GM21515 (cell line): ENCODE measurements around the gene PTX4.
"Not testable (repeated sequence)": the region's sequence is repeated elsewhere in the genome, so short reads cannot be mapped to it uniquely, and the experiment has no call there.

ENCODE experiments used
- ATAC-seq: cut with Tn5 transposase; IDR thresholded peaks from one replicate; pipeline ENCODE4 v1.9.1; 2021; ENCODE audit not compliant: unreplicated experiment

PTX4 gene

GRCh38 chr16:1446296-1447080 lies 42.3 kb downstream of the PTX4 start:
- ATAC-seq = no peak

- no peak for ATAC-seq
Measured at GRCh38 chr16:1445518-1446203, 43.1 kb downstream of the PTX4 start.

- ATAC-seq = no peak
Measured at GRCh38 chr16:1444730-1445517, 43.8 kb downstream of the PTX4 start.

- ATAC-seq = no peak
Measured at GRCh38 chr16:1443980-1444729, 44.6 kb downstream of the PTX4 start, which contains the start of gene CCDC154. CCDC154 (minus strand) TSS chr16:1444556; CDS start chr16:1444322, 234 bp downstream.

- no peak for ATAC-seq
Measured at GRCh38 chr16:1443403-1443973, 45.3 kb downstream of the PTX4 start.

- ATAC-seq = no peak
Measured at GRCh38 chr16:1442697-1443096, 46.0 kb downstream of the PTX4 start.

GRCh38 chr16:1441391-1441829 lies 47.3 kb downstream of the PTX4 start:
- ATAC-seq = no peak

GRCh38 chr16:1439699-1440074 lies 49.1 kb downstream of the PTX4 start:
- ATAC-seq = not testable (repeated sequence)

GRCh38 chr16:1439058-1439698 lies 49.6 kb downstream of the PTX4 start:
- no peak for ATAC-seq

GRCh38 chr16:1438229-1439057 lies 50.3 kb downstream of the PTX4 start:
- ATAC-seq = no peak

GRCh38 chr16:1437606-1438005 lies 51.1 kb downstream of the PTX4 start:
- ATAC-seq = no peak

- no peak for ATAC-seq
Measured at GRCh38 chr16:1436731-1437355, 51.9 kb downstream of the PTX4 start.

GRCh38 chr16:1435921-1436697 lies 52.6 kb downstream of the PTX4 start:
- no peak for ATAC-seq
